HepG2 (cell line): ENCODE results near the gene NTN5. TPM values are rescaled to one million over a fixed set of nuclear protein-coding genes. Genes with fewer than 3 reads are reported as not detected.

ENCODE experiments used
- ATAC-seq: fragments of 200-7000 bp; cut with Tn5 transposase; 3 replicates; pipeline ENCODE4 v1.9.1; 2020; ENCODE audit warnings: mild to moderate bottlenecking, moderate library complexity
- BruUV-seq: library from RNA; stranded (reverse); fragments of 400-500 nt; replicated peaks from 2 replicates; lab custom pipeline; 2021; lab: Mats Ljungman, UMichigan
- CTCF ChIA-PET: fragments of 300-600 bp; formaldehyde crosslinking; extraction: SDS; loops from one replicate; lab custom pipeline; 2021; ENCODE audit warnings: low total read pairs, inconsistent platforms, low intra/inter-chr PET ratio; lab: Yijun Ruan, JAX
- POLR2A ChIA-PET: fragments of 350-600 bp; sonication (Branson Sonifier 250); formaldehyde crosslinking; loops from one replicate; lab custom pipeline; 2020; ENCODE audit warnings: antibody characterized with exemption, inconsistent platforms; lab: Yijun Ruan, JAX
- DNase-seq: peaks from one replicate; pipeline ENCODE4 v3.0.0-alpha.2; 2015; ENCODE audit warnings: low spot score
- FAIRE-seq: peaks from 3 replicates; lab custom pipeline; 2011; peaks lifted over from hg19 to GRCh38; lab: Jason Lieb, UNC
- H2AFZ ChIP-seq: one replicate; pipeline ENCODE4 v1.6.1; 2011; ENCODE audit warnings: low read length, inconsistent platforms
- H3K27ac ChIP-seq: fragments of 300-600 bp; 3 replicates; pipeline ENCODE4 v1.8.0; 2011; ENCODE audit warnings: mixed run types, mild to moderate bottlenecking, mixed read lengths, low read length, inconsistent platforms; ENCODE audit not compliant: insufficient read depth; ENCODE audit errors: extremely low read length
- H3K27me3 ChIP-seq, 2 experiments: fragments of 200-600 bp in 1 of 2; 2 replicates in 1 of 2; 3 replicates in 1 of 2; pipeline versions ENCODE4 v1.6.0 to v1.8.0; 2011; ENCODE audit warnings: low read length in 2 of 2, mild to moderate bottlenecking in 2 of 2, moderate library complexity in 2 of 2, inconsistent platforms in 1 of 2; ENCODE audit not compliant: insufficient read depth in 2 of 2, control insufficient read depth in 1 of 2
- H3K36me3 ChIP-seq, 2 experiments: fragments of 200-600 bp in 1 of 2; replicated peaks in 1 of 2; 2 replicates in 1 of 2; 3 replicates in 1 of 2; pipeline versions ENCODE4 v1.5.1 to v1.8.0; 2011; ENCODE audit warnings: low read length in 2 of 2, inconsistent platforms in 1 of 2; ENCODE audit not compliant: insufficient read depth in 2 of 2, control insufficient read depth in 1 of 2
- H3K4me1 ChIP-seq: 2 replicates; pipeline ENCODE4 v1.5.1; 2012; ENCODE audit warnings: low read length, inconsistent platforms; ENCODE audit not compliant: insufficient read depth
- H3K4me2 ChIP-seq: 2 replicates; pipeline ENCODE4 v1.6.0; 2011; ENCODE audit warnings: low read depth, low read length, inconsistent platforms
- H3K4me3 ChIP-seq, 3 experiments: fragments of 200-600 bp in 1 of 3; sonication (generic), shearing (Covaris generic) in 1 of 3; replicated peaks in 1 of 3; 2 replicates each; pipeline ENCODE4 v1.5.1; 2011 to 2016; ENCODE audit warnings: low read length in 3 of 3, inconsistent platforms in 2 of 3, low read depth in 2 of 3, mild to moderate bottlenecking in 2 of 3, control low read depth in 1 of 3, mixed read lengths in 1 of 3; ENCODE audit not compliant: insufficient read depth in 1 of 3
- H3K79me2 ChIP-seq: one replicate; pipeline ENCODE4 v1.6.1; 2011; ENCODE audit warnings: low read length, inconsistent platforms; ENCODE audit not compliant: insufficient read depth
- H3K9ac ChIP-seq: 2 replicates; pipeline ENCODE4 v1.6.0; 2011; ENCODE audit warnings: mild to moderate bottlenecking, low read depth, low read length, inconsistent platforms; ENCODE audit not compliant: insufficient read depth
- H3K9me3 ChIP-seq: 2 replicates; pipeline ENCODE4 v1.5.1; 2012; ENCODE audit warnings: mild to moderate bottlenecking, low read length
- H4K20me1 ChIP-seq: 2 replicates; pipeline ENCODE4 v1.6.0; 2011; ENCODE audit warnings: inconsistent platforms, mild to moderate bottlenecking, low read length, moderate library complexity; ENCODE audit not compliant: insufficient read depth
- BORCS8-MEF2B ChIP-seq: sonication (generic); formaldehyde crosslinking; IDR thresholded peaks from 2 replicates; pipeline ENCODE4 v1.8.0; 2022; ENCODE audit warnings: mild to moderate bottlenecking, missing genetic modification reagents
- E2F5 ChIP-seq: sonication (generic); formaldehyde crosslinking; conservative IDR thresholded peaks from 2 replicates; pipeline ENCODE4 v1.4.0; 2020; ENCODE audit warnings: missing genetic modification reagents
- GABPB1 ChIP-seq: IDR thresholded peaks from 2 replicates; pipeline ENCODE4 v1.6.1; 2016; ENCODE audit warnings: mild to moderate bottlenecking, missing genetic modification reagents, moderate library complexity, missing compliant biosample characterization
- HNF4G ChIP-seq, 2 experiments: sonication (generic) in 1 of 2; formaldehyde crosslinking in 1 of 2; IDR thresholded peaks; 2 replicates each; pipeline versions ENCODE4 v1.4.0 to v1.6.1; 2011 to 2020; ENCODE audit warnings: borderline replicate concordance in 2 of 2, low read depth in 2 of 2, mild to moderate bottlenecking in 2 of 2, low read length in 1 of 2, missing genetic modification reagents in 1 of 2, moderate library complexity in 1 of 2
- HOXA7 ChIP-seq: sonication (generic); formaldehyde crosslinking; IDR thresholded peaks from 2 replicates; pipeline ENCODE4 v1.8.1; 2022; ENCODE audit warnings: mild to moderate bottlenecking, missing genetic modification reagents, moderate library complexity
- MTF2 ChIP-seq: sonication (generic); formaldehyde crosslinking; IDR thresholded peaks from 2 replicates; pipeline ENCODE4 v1.5.0; 2020; ENCODE audit warnings: missing genetic modification reagents, borderline replicate concordance
- MYNN ChIP-seq: sonication (generic); formaldehyde crosslinking; IDR thresholded peaks from 2 replicates; pipeline ENCODE4 v1.4.0; 2020; ENCODE audit warnings: mild to moderate bottlenecking, low read depth, missing genetic modification reagents
- NONO ChIP-seq, 2 experiments: fragments of 450-650 bp in 1 of 2; sonication (generic) in 1 of 2; formaldehyde crosslinking in 1 of 2; IDR thresholded peaks in 1 of 2; conservative IDR thresholded peaks in 1 of 2; 2 replicates each; pipeline versions ENCODE4 v1.6.1 to v1.8.0; 2017 to 2022; ENCODE audit warnings: mild to moderate bottlenecking in 1 of 2, missing genetic modification reagents in 1 of 2, moderate library complexity in 1 of 2
- PBX3 ChIP-seq: sonication (generic); formaldehyde crosslinking; IDR thresholded peaks from 2 replicates; pipeline ENCODE4 v1.8.1; 2023; ENCODE audit warnings: missing genetic modification reagents, inconsistent platforms, borderline replicate concordance
- PPARG ChIP-seq: conservative IDR thresholded peaks from 2 replicates; pipeline ENCODE4 v1.6.1; 2016; ENCODE audit warnings: missing biosample characterization, missing genetic modification reagents
- RXRA ChIP-seq: sonication (generic); formaldehyde crosslinking; IDR thresholded peaks from 2 replicates; pipeline ENCODE4 v1.5.1; 2020; ENCODE audit warnings: missing genetic modification reagents
- ZBTB3 ChIP-seq: sonication (generic); formaldehyde crosslinking; IDR thresholded peaks from 2 replicates; pipeline ENCODE4 v1.4.0; 2020; ENCODE audit warnings: low read depth, mild to moderate bottlenecking, moderate library complexity, missing genetic modification reagents, borderline replicate concordance
- ZNF264 ChIP-seq: sonication (generic); formaldehyde crosslinking; IDR thresholded peaks from 2 replicates; pipeline ENCODE4 v1.4.0; 2020; ENCODE audit warnings: missing genetic modification reagents
- ZNF317 ChIP-seq: sonication (generic); formaldehyde crosslinking; IDR thresholded peaks from 2 replicates; pipeline ENCODE4 v1.5.0; 2020; ENCODE audit warnings: mild to moderate bottlenecking, missing genetic modification reagents
- ZNF547 ChIP-seq: sonication (generic); formaldehyde crosslinking; IDR thresholded peaks from 2 replicates; pipeline ENCODE4 v1.5.1; 2020; ENCODE audit warnings: mild to moderate bottlenecking, missing genetic modification reagents
- ZNF569 ChIP-seq: sonication (generic); formaldehyde crosslinking; IDR thresholded peaks from 2 replicates; pipeline ENCODE4 v1.5.0; 2020; ENCODE audit warnings: mild to moderate bottlenecking, missing genetic modification reagents, moderate library complexity, borderline replicate concordance
- WGBS: methylation state at CpG from one replicate; pipeline ENCODE4 v1.1.6; 2017; ENCODE audit warnings: low lambda C conversion rate; 5-methylcytosine and 5-hydroxymethylcytosine counted together
- in situ Hi-C: cut with HindIII; loops from 2 replicates; pipeline ENCODE4 v1.10.0; 2017; ENCODE audit warnings: low pct_unique_long_range_greater_than_20kb; ENCODE audit not compliant: extremely low pct_ligation_motif_present
- intact Hi-C: fragments of 100-400 bp; cut with micrococcal nuclease; formaldehyde crosslinking; loops from one replicate; pipeline ENCODE4 v1.10.0; 2022; ENCODE audit not compliant: unreplicated experiment
- polyA plus RNA-seq, 8 experiments: library from polyadenylated mRNA; depleted of rRNA in 3 of 8; stranded (reverse) in 7 of 8; unstranded in 1 of 8; fragments of >200 nt; fragmentation: Illumina TruSeq in 4 of 8; extraction: Trizol in 4 of 8; gene quantifications; 2 replicates each; pipeline versions ENCODE4 v1.2.1 to v1.2.3, GENCODE V29; 2011 to 2016; ENCODE audit warnings: low read depth in 4 of 8, missing spikeins in 1 of 8, mixed read lengths in 1 of 8; ENCODE audit not compliant: insufficient read depth in 1 of 8
- total RNA-seq, 5 experiments: library from RNA; depleted of rRNA; stranded (reverse); fragments of >200 nt; fragmentation: Illumina TruSeq; extraction: Trizol; gene quantifications; 2 replicates each; pipeline ENCODE4 v1.2.3, GENCODE V29; 2016; ENCODE audit warnings: low read depth in 1 of 5
- TF ChIP-seq, protein P1 (sequence below): sonication (generic); formaldehyde crosslinking; IDR thresholded peaks from 2 replicates; pipeline ENCODE4 v1.8.0; 2022; ENCODE audit warnings: mild to moderate bottlenecking, missing genetic modification reagents; ENCODE audit not compliant: insufficient replicate concordance

The NTN5 gene
- total and polyA plus RNA-seq, 2 of the 13 experiments (the other 11 are each of a cell fraction or from before 2014, with no cell fraction given), result 0.05 TPM; not detected in 1

DNA sequence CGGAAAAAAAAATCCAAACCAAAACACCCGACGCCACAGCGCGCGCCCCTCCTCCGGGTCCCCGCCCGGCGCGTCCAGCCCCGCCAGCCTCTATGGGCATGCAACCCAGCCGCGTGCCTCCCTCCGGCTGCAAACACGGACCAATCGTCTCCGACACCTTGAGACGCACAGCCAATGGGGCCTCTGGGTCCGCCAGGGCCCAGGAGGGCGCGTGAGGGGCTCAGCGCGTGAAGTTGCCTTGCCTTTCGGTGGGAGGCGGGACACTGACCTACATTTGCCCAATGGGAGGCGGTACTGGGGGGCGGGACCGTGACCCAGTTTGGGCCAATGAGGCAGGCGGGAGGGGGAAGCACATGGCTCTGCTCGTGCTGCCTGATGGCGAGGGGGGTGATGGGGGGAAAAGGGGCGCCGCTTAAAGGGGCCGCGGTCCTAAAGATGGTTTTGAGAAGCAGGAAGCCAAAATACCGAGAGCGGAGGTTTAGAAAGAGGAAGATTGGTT, 35.3 kb downstream of the NTN5 start:
- Histone ChIP-seq H3K9me3 (no peaks in the 10 kb centered on the region), H4K20me1 (no peaks in the 10 kb centered on the region), H3K27ac (peak overlapping the region; percentile 70), H3K4me1 (peaks cover 70% of the 10 kb centered on the region), H3K4me3 (peak overlapping the region; percentile 15 to 76 (median 59); a peak in 4 of 6 replicates), H2AFZ (no peak overlapping the region), H3K4me2 (peak overlapping the region; percentile 96), H3K9ac (peak overlapping the region; percentile 49), H3K27me3 (peaks cover 0 to 8% of the 10 kb centered on the region in 2 experiments; a peak in 3 of 5 replicates), H3K36me3 (no peaks in the 10 kb centered on the region), H3K79me2 (no peaks in the 10 kb centered on the region)
- in situ Hi-C loops (no loop called here), intact Hi-C loops (no loop called here)
- POLR2A ChIA-PET, result interaction anchor here (0.6 to 2.0 kb wide), 5 partner anchors 8 to 305 kb away, joined by 3 to 12 read pairs (median 4); partner anchors contain the start of genes CA11, RPL18 and SPHK2
- peak; percentile 96 for DNase-seq
- BruUV-seq, result no TSS peak
- 0% methylated on average over 10 of the region's 38 CpGs for WGBS
- peak; percentile 84 for FAIRE-seq
- peak; percentile 85 for ATAC-seq
- CTCF ChIA-PET, result interaction anchor here (0.6 to 0.9 kb wide), 2 partner anchors 9 to 23 kb away, joined by 3 read pairs; partner anchors contain the start of gene CA11
- TF ChIP-seq HOXA7 (CRISPR knock-in tag) (no peak), ZNF547 (CRISPR knock-in tag) (peak; percentile 90), MTF2 (CRISPR knock-in tag) (no peak), PBX3 (CRISPR knock-in tag) (no peak), ZNF264 (0 out of 2 replicates have a peak, but pooled peaks have one; percentile 13), RXRA (CRISPR knock-in tag) (peak; percentile 65; the same call in 1 of the 2 replicates), NONO (IDR thresholded peaks at IDR 0.05) (no peak), NONO (CRISPR knock-in tag; conservative IDR thresholded peaks at IDR 0.05) (peak; percentile 54; the same call in 1 of the 2 replicates), E2F5 (no peak; the same call in 1 of the 2 replicates), GABPB1 (peak; percentile 71; the same call in 1 of the 2 replicates), ZBTB3 (peak; percentile 83; the same call in 1 of the 2 replicates), PPARG (CRISPR knock-in tag) (peak; percentile 58; the same call in 1 of the 2 replicates), ZNF317 (CRISPR knock-in tag) (peak; percentile 86; the same call in 1 of the 2 replicates), BORCS8-MEF2B (CRISPR knock-in tag) (peak; percentile 77), ZNF569 (CRISPR knock-in tag) (0 out of 2 replicates have a peak, but pooled peaks have one; percentile 57), HNF4G (IDR thresholded peaks at IDR 0.05; ENCODE audit: borderline replicate concordance, low read depth, low read length) (no peak), HNF4G (CRISPR knock-in tag; IDR thresholded peaks at IDR 0.05; ENCODE audit: borderline replicate concordance, low read depth) (no peak), MYNN (no peak)
- TF ChIP-seq, protein P1, sequence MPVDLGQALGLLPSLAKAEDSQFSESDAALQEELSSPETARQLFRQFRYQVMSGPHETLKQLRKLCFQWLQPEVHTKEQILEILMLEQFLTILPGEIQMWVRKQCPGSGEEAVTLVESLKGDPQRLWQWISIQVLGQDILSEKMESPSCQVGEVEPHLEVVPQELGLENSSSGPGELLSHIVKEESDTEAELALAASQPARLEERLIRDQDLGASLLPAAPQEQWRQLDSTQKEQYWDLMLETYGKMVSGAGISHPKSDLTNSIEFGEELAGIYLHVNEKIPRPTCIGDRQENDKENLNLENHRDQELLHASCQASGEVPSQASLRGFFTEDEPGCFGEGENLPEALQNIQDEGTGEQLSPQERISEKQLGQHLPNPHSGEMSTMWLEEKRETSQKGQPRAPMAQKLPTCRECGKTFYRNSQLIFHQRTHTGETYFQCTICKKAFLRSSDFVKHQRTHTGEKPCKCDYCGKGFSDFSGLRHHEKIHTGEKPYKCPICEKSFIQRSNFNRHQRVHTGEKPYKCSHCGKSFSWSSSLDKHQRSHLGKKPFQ, result peak; percentile 43
